Brain microvascular endothelial cell (primary cell): ENCODE results near the gene CUL9.

Experiments
- DNase-seq: peaks from one replicate; pipeline ENCODE4 v3.0.0-alpha.2; 2020
- H3K27ac ChIP-seq: fragments of 250-450 bp; sonication (Bioruptor Pico); 2 replicates; pipeline ENCODE4 v1.5.1; 2020; ENCODE audit warnings: mild to moderate bottlenecking, moderate library complexity
- H3K27me3 ChIP-seq: fragments of 250-450 bp; sonication (Bioruptor Pico); replicated peaks from 2 replicates; pipeline ENCODE4 v1.5.1; 2020; ENCODE audit warnings: mild to moderate bottlenecking
- H3K36me3 ChIP-seq: fragments of 250-450 bp; sonication (Bioruptor Pico); replicated peaks from 2 replicates; pipeline ENCODE4 v1.5.1; 2020; ENCODE audit warnings: mild to moderate bottlenecking
- H3K4me3 ChIP-seq: 2 replicates; pipeline ENCODE4 v1.5.1; 2011; ENCODE audit warnings: low read depth, mild to moderate bottlenecking, control low read depth, low read length, moderate library complexity
- CTCF ChIP-seq: IDR thresholded peaks from 2 replicates; pipeline ENCODE4 v1.5.1; 2011; ENCODE audit warnings: low read depth, mild to moderate bottlenecking, moderate library complexity, low read length, control low read depth, inconsistent platforms; ENCODE audit errors: missing control alignments
- in situ Hi-C: cut with HindIII; loops from 2 replicates; pipeline ENCODE4 v1.10.0; 2017; ENCODE audit warnings: low sequenced_read_pairs, low pct_ligation_motif_present

The CUL9 gene

GRCh38 chr6:43240950-43241349, 59.0 kb downstream of the CUL9 start:
- H3K27me3 ChIP-seq, result peaks cover 46% of the 10 kb centered on the region

GRCh38 chr6:43241446-43241845, 59.5 kb downstream of the CUL9 start:
- no peak overlapping the region for H3K27ac ChIP-seq
- H3K4me3 ChIP-seq, result no peak overlapping the region
- H3K36me3 ChIP-seq, result no peaks in the 10 kb centered on the region
- H3K27me3 ChIP-seq, result peaks cover 48% of the 10 kb centered on the region
- no peak for DNase-seq
- in situ Hi-C loops, result no loop called here
- no peak for TF ChIP-seq CTCF

More at GRCh38 chr6:43240950-43241349, 59.0 kb downstream of the CUL9 start:
- in situ Hi-C loops, result no loop called here
- no peak for DNase-seq
- TF ChIP-seq CTCF, result no peak
- H3K4me3 ChIP-seq, result no peak overlapping the region
- no peaks in the 10 kb centered on the region for H3K36me3 ChIP-seq
- H3K27ac ChIP-seq, result no peak overlapping the region

GRCh38 chr6:43242908-43243663, 61.1 kb downstream of the CUL9 start, which contains the start of gene TTBK1:
Gene TTBK1 (plus strand): TSS chr6:43243481. CDS start chr6:43246661, 3,180 bp downstream.
- in situ Hi-C loops, result no loop called here
- no peak for TF ChIP-seq CTCF
- H3K27me3 ChIP-seq, result peaks cover 54% of the 10 kb centered on the region
- no peak for DNase-seq
- H3K36me3 ChIP-seq, result no peaks in the 10 kb centered on the region
- H3K27ac ChIP-seq, result no peak within 1 kb of the TSS
- H3K4me3 ChIP-seq, result no peak within 1 kb of the TSS

GRCh38 chr6:43243664-43244321, 61.8 kb downstream of the CUL9 start:
- no peak overlapping the region for H3K4me3 ChIP-seq
- no peak for DNase-seq
- no peaks in the 10 kb centered on the region for H3K36me3 ChIP-seq
- H3K27me3 ChIP-seq, result peaks cover 59% of the 10 kb centered on the region
- in situ Hi-C loops, result no loop called here
- no peak for TF ChIP-seq CTCF
- H3K27ac ChIP-seq, result no peak overlapping the region

- no peaks in the 10 kb centered on the region for H3K36me3 ChIP-seq
- in situ Hi-C loops, result no loop called here
- no peak for TF ChIP-seq CTCF
- peaks cover 59% of the 10 kb centered on the region for H3K27me3 ChIP-seq
- no peak for DNase-seq
- H3K27ac ChIP-seq, result no peak overlapping the region
- H3K4me3 ChIP-seq, result peak overlapping the region; percentile 35
Measured at GRCh38 chr6:43246301-43247113, 64.5 kb downstream of the CUL9 start.
